OCI-LY3 (cell line): ENCODE data around the gene DLX2.

Experiments used
- CTCF ChIP-seq: fragments of 200-600, 300-600 bp; sonication (generic); IDR thresholded peaks from 2 replicates; pipeline ENCODE4 v1.5.1; 2014; ENCODE audit warnings: antibody characterized with exemption, low read length, low read depth
- EZH2phosphoT487 ChIP-seq: fragments of 200-600 bp; shearing (Covaris generic); IDR thresholded peaks from 2 replicates; pipeline ENCODE4 v1.6.1; 2018; ENCODE audit warnings: antibody characterized with exemption, mixed run types, low read depth

- TF ChIP-seq CTCF, result no peak
- TF ChIP-seq EZH2phosphoT487, result no peak
Observed at GRCh38 chr2:172052000-172052983, 50.4 kb downstream of the DLX2 start.
